Sigmoid colon (tissue), 4 donors: ENCODE data around the gene MEAF6.

Experiments
- CTCF ChIP-seq, 4 experiments: fragments of 450-650 bp in 3 of 4; fragments of 200-600 bp in 1 of 4; IDR thresholded peaks; one replicate each; pipeline ENCODE4 v1.5.1; 2016 to 2019; ENCODE audit warnings: antibody characterized with exemption in 4 of 4, mild to moderate bottlenecking in 3 of 4, moderate library complexity in 2 of 4
- EP300 ChIP-seq, 4 donors: sonication (generic); formaldehyde crosslinking; IDR thresholded peaks; one replicate each; pipeline ENCODE4 v1.6.1; 2017; ENCODE audit warnings: antibody characterized with exemption in 4 of 4

- TF ChIP-seq EP300 (IDR thresholded peaks at IDR 0.05) (no peak), CTCF (IDR thresholded peaks at IDR 0.05) (no peak)
These were observed 67.7 kb downstream of the MEAF6 start for GRCh38 chr1:37446874-37447273.
